ENCODE results near the gene SEC24D. TPM values are rescaled to one million over a fixed set of nuclear protein-coding genes. Genes with fewer than 3 reads are reported as not detected.

Gene SEC24D
- total and polyA plus RNA-seq, 9 of the 15 experiments (the other 6 are each of a cell fraction or from before 2014, with no cell fraction given) = 7.1 to 22.5 (median 11.3) TPM

GRCh38 chr4:118683513-118683912 is 152.4 kb downstream of the SEC24D start (continued):
- TF ChIP-seq ZBTB40 (IDR thresholded peaks at IDR 0.05) (peak; percentile 74), ZBTB40 (CRISPR knock-in tag; IDR thresholded peaks at IDR 0.05) (no peak), CTCFL (IDR thresholded peaks at IDR 0.05; ENCODE audit: borderline replicate concordance, insufficient read depth, low read depth, low read length, poor library complexity, severe bottlenecking) (peak; percentile 3), SPI1 (IDR thresholded peaks at IDR 0.05; ENCODE audit: borderline replicate concordance, low read depth, low read length) (no peak), ZNF274 (IDR thresholded peaks at IDR 0.05; ENCODE audit: borderline replicate concordance, low read depth, low read length) (no peak), GTF2A2 (tag; IDR thresholded peaks at IDR 0.05) (no peak), GABPA (tag; conservative IDR thresholded peaks at IDR 0.05; ENCODE audit: low read depth) (peak; percentile 81), YY1 (IDR thresholded peaks at IDR 0.05; ENCODE audit: borderline replicate concordance in 1 of 3, control insufficient read depth in 1 of 3, extremely low read depth in 1 of 3, insufficient read depth in 3 of 3, insufficient read length in 1 of 3, insufficient replicate concordance in 2 of 3, low read depth in 1 of 3, low read length in 2 of 3) (peak in 2 of 3 experiments; percentile 23 to 58), CHD1 (IDR thresholded peaks at IDR 0.05; ENCODE audit: low read length) (no peak), ZNF143 (CRISPR knock-in tag; IDR thresholded peaks at IDR 0.05) (peak; percentile 65), SIX5 (IDR thresholded peaks at IDR 0.05; ENCODE audit: borderline replicate concordance in 1 of 2, insufficient read depth in 1 of 2, low read depth in 1 of 2, low read length in 2 of 2) (peak; percentile 21 to 42; a peak in 2 of 4 replicates), ZNF354B (CRISPR knock-in tag; IDR thresholded peaks at IDR 0.05) (no peak)
